ENCODE results near the gene NEGR1.

Gene NEGR1

DNA sequence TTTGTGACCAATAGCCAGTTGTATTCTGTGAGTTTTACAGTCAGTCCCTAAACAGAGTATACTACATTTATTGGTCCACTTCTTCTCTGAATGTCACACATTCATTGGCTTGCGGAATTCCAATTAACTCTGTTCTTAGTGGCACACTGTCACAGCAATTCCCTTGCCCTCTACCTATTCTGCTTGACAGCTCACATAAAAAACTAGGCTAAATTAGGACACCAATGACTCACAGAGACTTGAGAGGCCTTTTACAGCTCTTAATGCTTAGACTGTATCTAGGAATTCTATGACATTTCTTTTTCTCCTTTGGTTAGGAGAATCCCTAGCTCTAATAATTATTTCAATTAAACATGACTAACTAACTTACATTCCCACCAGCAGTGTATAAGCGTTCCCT lies 104.1 kb downstream of the NEGR1 start:
- Histone ChIP-seq H3K4me1 (ENCODE audit: control insufficient read depth, insufficient read depth, low read length) (peaks cover 16% of the 10 kb centered on the region), H3K4me2 (ENCODE audit: low read length) (no peak overlapping the region), H3K36me3 (ENCODE audit: insufficient read depth, low read length) (no peaks in the 10 kb centered on the region), H3K9me3 (replicated peaks; ENCODE audit: low read length) (no peaks in the 10 kb centered on the region), H3K4me3 (ENCODE audit: low read length) (no peak overlapping the region), H3K27me3 (ENCODE audit: control insufficient read depth, insufficient read depth, low read length) (no peaks in the 10 kb centered on the region), H3K9ac (ENCODE audit: low read depth, low read length) (no peak overlapping the region)

DNA sequence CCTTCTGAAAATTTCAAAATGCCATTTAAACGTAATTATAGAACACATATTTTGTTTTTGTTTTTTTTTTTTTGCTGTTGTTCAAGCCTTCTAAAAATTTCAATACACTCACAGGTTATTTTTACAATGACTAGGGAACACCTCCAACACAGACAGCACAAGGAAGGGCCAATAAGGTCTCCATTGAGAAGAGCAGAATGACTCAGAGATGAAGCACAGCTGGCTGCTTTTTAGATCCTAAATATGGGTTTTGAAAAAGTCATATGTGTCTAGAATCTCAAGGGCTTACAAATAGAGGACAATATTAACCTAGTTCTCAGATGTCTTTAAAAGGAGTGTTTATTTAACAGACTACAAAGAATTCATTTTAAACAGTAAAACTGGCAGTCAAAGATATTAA lies 104.6 kb downstream of the NEGR1 start:
- H3K9ac ChIP-seq (ENCODE audit: low read depth, low read length) = no peak overlapping the region
- H3K9me3 ChIP-seq (replicated peaks; ENCODE audit: low read length) = no peaks in the 10 kb centered on the region

DNA sequence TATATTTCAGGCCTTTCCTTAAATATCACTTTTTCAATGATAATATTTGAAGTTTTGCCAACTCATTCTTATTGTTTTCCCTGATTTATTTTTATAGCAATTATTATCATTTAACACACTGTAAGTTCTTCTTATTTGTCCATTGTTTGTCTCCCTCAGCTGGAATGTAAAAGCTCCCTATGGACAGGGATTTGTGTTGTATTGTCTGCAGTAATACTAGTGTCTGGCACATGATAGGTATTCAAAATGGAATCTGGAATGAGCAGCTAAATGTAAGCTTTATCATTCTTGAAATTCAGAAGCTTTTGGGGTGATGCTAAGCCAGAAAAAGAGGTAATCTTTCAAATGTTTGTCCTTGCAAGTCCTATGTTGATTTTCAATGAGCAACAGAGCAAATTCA lies 112.1 kb downstream of the NEGR1 start:
- H3K4me2 ChIP-seq (ENCODE audit: low read length) = no peak overlapping the region
- no peaks in the 10 kb centered on the region for H3K27me3 ChIP-seq (ENCODE audit: control insufficient read depth, insufficient read depth, low read length)
- H3K9ac ChIP-seq (ENCODE audit: low read depth, low read length) = no peak overlapping the region
- no peak overlapping the region for H3K4me3 ChIP-seq (ENCODE audit: low read length)
- no peaks in the 10 kb centered on the region for H3K36me3 ChIP-seq (ENCODE audit: insufficient read depth, low read length)
- H3K4me1 ChIP-seq (ENCODE audit: control insufficient read depth, insufficient read depth, low read length) = no peaks in the 10 kb centered on the region
- H3K9me3 ChIP-seq (replicated peaks; ENCODE audit: low read length) = no peaks in the 10 kb centered on the region

More for the DNA sequence above, 104.6 kb downstream of the NEGR1 start:
- Histone ChIP-seq H3K4me2 (ENCODE audit: low read length) (no peak overlapping the region), H3K4me1 (ENCODE audit: control insufficient read depth, insufficient read depth, low read length) (peaks cover 13% of the 10 kb centered on the region), H3K36me3 (ENCODE audit: insufficient read depth, low read length) (no peaks in the 10 kb centered on the region), H3K4me3 (ENCODE audit: low read length) (no peak overlapping the region), H3K27me3 (ENCODE audit: control insufficient read depth, insufficient read depth, low read length) (no peaks in the 10 kb centered on the region)

- Histone ChIP-seq H3K4me1 (ENCODE audit: control insufficient read depth, insufficient read depth, low read length) (no peaks in the 10 kb centered on the region), H3K9ac (ENCODE audit: low read depth, low read length) (no peak overlapping the region), H3K4me3 (ENCODE audit: low read length) (no peak overlapping the region), H3K27me3 (ENCODE audit: control insufficient read depth, insufficient read depth, low read length) (no peaks in the 10 kb centered on the region), H3K4me2 (ENCODE audit: low read length) (no peak overlapping the region), H3K9me3 (replicated peaks; ENCODE audit: low read length) (no peaks in the 10 kb centered on the region), H3K36me3 (ENCODE audit: insufficient read depth, low read length) (no peaks in the 10 kb centered on the region)
Measured at GRCh38 chr1:72166426-72166825, 115.9 kb downstream of the NEGR1 start.

DNA sequence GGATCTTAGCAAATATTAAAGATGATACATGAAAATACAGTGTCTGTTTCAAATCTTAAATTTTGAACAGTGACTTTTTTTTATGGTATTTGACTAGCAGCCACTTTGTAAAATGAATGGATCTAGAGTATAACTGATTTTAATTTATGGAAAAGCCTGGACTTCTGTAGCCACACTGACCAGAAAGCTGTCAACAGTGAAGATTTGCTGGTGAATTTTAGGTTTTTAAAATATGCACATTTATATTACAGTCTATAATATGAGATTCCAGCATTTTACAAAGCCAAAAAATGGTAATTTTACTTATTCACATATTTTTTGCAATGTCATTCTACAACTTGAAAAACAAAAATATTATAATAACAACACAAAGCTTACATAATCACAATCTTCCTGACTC lies 131.8 kb downstream of the NEGR1 start:
- Histone ChIP-seq H3K4me1 (ENCODE audit: control insufficient read depth, insufficient read depth, low read length) (no peaks in the 10 kb centered on the region), H3K4me2 (ENCODE audit: low read length) (no peak overlapping the region), H3K9ac (ENCODE audit: low read depth, low read length) (no peak overlapping the region), H3K4me3 (ENCODE audit: low read length) (no peak overlapping the region), H3K36me3 (ENCODE audit: insufficient read depth, low read length) (no peaks in the 10 kb centered on the region), H3K9me3 (replicated peaks; ENCODE audit: low read length) (no peaks in the 10 kb centered on the region), H3K27me3 (ENCODE audit: control insufficient read depth, insufficient read depth, low read length) (no peaks in the 10 kb centered on the region)

- Histone ChIP-seq H3K9ac (ENCODE audit: low read depth, low read length) (no peak overlapping the region), H3K4me2 (ENCODE audit: low read length) (no peak overlapping the region), H3K36me3 (ENCODE audit: insufficient read depth, low read length) (no peaks in the 10 kb centered on the region), H3K4me3 (ENCODE audit: low read length) (no peak overlapping the region), H3K27me3 (ENCODE audit: control insufficient read depth, insufficient read depth, low read length) (no peaks in the 10 kb centered on the region), H3K9me3 (replicated peaks; ENCODE audit: low read length) (no peaks in the 10 kb centered on the region), H3K4me1 (ENCODE audit: control insufficient read depth, insufficient read depth, low read length) (no peaks in the 10 kb centered on the region)
Measured at GRCh38 chr1:72141875-72142274, 140.5 kb downstream of the NEGR1 start.

DNA sequence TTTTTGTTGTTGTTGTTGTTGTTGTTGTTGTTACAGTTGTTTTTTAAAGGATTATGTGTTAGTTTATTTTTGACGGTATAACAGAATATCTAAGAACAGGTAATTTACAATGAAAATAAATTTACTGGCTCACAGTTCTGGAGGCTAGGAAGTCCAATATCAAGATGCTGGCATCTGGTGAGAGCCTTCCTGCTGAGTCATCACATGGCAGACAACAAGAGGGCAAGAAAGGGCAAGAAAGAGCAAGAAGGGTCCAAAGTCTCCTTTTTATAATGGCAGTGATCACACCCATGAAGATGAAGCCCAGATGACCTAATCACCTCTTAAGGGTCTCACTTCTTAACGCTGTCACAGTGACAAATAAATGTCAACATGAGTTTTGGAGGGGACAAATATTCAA lies 142.1 kb downstream of the NEGR1 start:
- Histone ChIP-seq H3K9ac (ENCODE audit: low read depth, low read length) (no peak overlapping the region), H3K4me1 (ENCODE audit: control insufficient read depth, insufficient read depth, low read length) (no peaks in the 10 kb centered on the region), H3K4me3 (ENCODE audit: low read length) (no peak overlapping the region), H3K9me3 (replicated peaks; ENCODE audit: low read length) (no peaks in the 10 kb centered on the region), H3K27me3 (ENCODE audit: control insufficient read depth, insufficient read depth, low read length) (no peaks in the 10 kb centered on the region), H3K36me3 (ENCODE audit: insufficient read depth, low read length) (no peaks in the 10 kb centered on the region), H3K4me2 (ENCODE audit: low read length) (no peak overlapping the region)

DNA sequence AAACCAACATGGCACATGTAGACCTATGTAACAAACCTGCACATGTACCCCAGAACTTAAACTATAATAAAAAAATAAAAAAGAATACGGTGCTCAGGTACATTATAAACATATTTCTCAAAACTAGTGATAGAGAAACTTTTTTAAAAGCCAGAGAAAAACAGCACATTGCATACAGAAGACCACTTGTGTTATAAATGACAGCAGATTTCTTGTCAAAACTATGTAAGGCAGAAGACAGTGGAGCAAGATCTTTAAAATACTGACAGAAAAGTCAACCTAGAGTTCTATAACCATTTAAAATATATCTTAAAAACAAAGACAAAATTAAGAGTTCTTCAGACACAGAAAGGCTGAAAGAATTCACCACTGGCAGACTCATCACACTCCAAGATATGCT lies 144.7 kb downstream of the NEGR1 start:
- H3K36me3 ChIP-seq (ENCODE audit: insufficient read depth, low read length) = no peaks in the 10 kb centered on the region
- H3K4me3 ChIP-seq (ENCODE audit: low read length) = no peak overlapping the region
- no peaks in the 10 kb centered on the region for H3K9me3 ChIP-seq (replicated peaks; ENCODE audit: low read length)
- no peak overlapping the region for H3K9ac ChIP-seq (ENCODE audit: low read depth, low read length)
- H3K4me2 ChIP-seq (ENCODE audit: low read length) = no peak overlapping the region
- no peaks in the 10 kb centered on the region for H3K4me1 ChIP-seq (ENCODE audit: control insufficient read depth, insufficient read depth, low read length)
- H3K27me3 ChIP-seq (ENCODE audit: control insufficient read depth, insufficient read depth, low read length) = no peaks in the 10 kb centered on the region

DNA sequence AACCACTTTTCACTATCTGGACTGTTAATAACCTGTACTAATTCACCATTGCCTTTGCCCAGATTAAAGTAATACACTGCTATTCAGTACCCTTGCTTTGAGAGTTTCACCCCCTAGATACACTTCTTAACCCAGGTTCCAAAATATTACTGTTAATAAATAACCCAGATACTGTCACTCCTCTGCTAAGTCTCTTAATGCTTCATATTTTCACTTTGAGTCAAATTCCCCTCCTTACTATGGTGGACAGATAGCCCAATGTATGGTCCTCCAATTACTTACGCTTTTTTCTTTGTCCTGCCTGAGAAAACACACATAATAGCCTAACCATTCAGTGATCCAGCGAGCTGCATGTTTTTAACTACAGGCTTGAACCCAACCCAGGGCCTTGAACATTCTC lies 152.5 kb downstream of the NEGR1 start:
- Histone ChIP-seq H3K4me1 (ENCODE audit: control insufficient read depth, insufficient read depth, low read length) (peaks cover 8% of the 10 kb centered on the region), H3K9me3 (replicated peaks; ENCODE audit: low read length) (no peaks in the 10 kb centered on the region), H3K27me3 (ENCODE audit: control insufficient read depth, insufficient read depth, low read length) (no peaks in the 10 kb centered on the region), H3K9ac (ENCODE audit: low read depth, low read length) (no peak overlapping the region), H3K36me3 (ENCODE audit: insufficient read depth, low read length) (no peaks in the 10 kb centered on the region), H3K4me2 (ENCODE audit: low read length) (no peak overlapping the region), H3K4me3 (ENCODE audit: low read length) (no peak overlapping the region)

DNA sequence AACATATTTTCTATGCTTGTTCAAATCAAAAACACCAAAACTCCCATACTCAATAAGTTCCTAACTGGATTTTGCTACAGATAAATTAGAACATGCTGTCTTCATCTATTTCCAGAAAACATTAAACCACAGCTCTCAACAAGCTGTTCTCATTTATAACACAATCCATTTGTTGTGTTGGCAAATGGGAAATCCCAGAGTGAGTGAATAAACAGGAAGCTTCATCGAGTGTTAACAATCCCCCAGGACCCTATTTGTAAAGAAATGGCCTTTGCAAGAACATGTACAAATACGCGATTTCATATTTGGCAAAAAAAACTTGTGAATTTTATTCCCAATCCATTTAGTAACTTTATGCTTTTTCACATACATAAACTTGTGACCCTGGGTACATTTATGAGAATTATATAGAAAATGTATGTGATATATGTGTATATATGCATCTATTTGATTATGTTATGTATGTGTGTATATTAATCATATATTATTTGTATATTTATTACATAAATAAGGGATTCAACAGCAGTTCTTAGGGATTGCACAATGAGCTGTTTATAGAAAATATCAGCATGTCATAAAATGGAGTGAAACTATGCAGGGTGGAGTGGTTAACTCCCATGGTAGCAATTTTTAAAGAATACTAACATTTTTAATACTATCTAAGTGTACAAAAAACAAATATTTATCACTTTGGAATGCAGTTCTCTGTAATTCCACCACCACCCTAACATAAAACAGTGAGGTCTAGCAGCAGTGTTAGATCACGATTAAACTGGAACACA lies 160.0 kb downstream of the NEGR1 start:
- H3K4me1 ChIP-seq (ENCODE audit: control insufficient read depth, insufficient read depth, low read length) = peaks cover 19% of the 10 kb centered on the region
- H3K36me3 ChIP-seq (ENCODE audit: insufficient read depth, low read length) = no peaks in the 10 kb centered on the region
- H3K9ac ChIP-seq (ENCODE audit: low read depth, low read length) = peak overlapping the region; percentile 20
- H3K9me3 ChIP-seq (replicated peaks; ENCODE audit: low read length) = no peaks in the 10 kb centered on the region
- peak overlapping the region; percentile 49 for H3K4me2 ChIP-seq (ENCODE audit: low read length)
- H3K4me3 ChIP-seq (ENCODE audit: low read length) = no peak overlapping the region
- H3K27me3 ChIP-seq (ENCODE audit: control insufficient read depth, insufficient read depth, low read length) = no peaks in the 10 kb centered on the region

DNA sequence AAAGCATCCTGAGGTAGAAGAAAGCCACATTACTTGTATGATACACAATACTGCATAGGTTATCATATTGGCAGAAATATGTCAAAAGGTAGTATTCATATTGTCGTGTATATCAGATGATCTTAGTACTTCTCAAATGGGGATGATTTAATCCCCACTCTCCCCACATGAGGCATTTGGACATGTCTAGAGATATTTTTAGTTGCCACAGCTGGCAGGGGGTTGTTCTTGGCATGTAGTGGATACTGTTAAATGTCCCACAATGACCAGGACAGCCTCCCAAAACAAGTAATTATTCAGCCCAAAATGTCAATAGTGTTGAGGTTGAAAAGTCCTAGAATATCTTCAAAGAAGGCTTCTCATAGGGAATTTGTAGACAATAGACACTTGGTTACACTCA lies 162.8 kb downstream of the NEGR1 start:
- no peaks in the 10 kb centered on the region for H3K9me3 ChIP-seq (replicated peaks; ENCODE audit: low read length)
- H3K27me3 ChIP-seq (ENCODE audit: control insufficient read depth, insufficient read depth, low read length) = no peaks in the 10 kb centered on the region
- no peak overlapping the region for H3K9ac ChIP-seq (ENCODE audit: low read depth, low read length)
- H3K36me3 ChIP-seq (ENCODE audit: insufficient read depth, low read length) = no peaks in the 10 kb centered on the region
- peaks cover 12% of the 10 kb centered on the region for H3K4me1 ChIP-seq (ENCODE audit: control insufficient read depth, insufficient read depth, low read length)
- H3K4me2 ChIP-seq (ENCODE audit: low read length) = no peak overlapping the region
- no peak overlapping the region for H3K4me3 ChIP-seq (ENCODE audit: low read length)

DNA sequence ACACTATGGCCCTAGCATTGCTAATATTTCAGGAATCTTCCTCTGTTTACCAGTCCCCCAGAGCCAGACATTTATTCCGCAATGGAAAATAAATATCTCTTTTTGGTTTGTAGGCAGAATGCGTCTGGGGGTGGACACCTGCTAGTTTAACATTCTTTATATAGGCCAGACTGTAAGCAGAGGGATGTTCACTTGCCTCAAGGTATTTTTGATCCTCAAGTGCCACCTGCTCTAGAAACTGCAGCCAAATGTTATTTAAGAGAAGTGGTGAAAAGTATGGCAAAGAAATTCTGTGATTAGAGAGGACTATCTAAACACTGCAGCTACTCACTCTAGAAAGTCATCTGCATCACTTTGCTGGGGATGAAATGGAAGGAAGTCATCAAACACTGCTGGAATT lies 164.7 kb downstream of the NEGR1 start:
- no peaks in the 10 kb centered on the region for H3K27me3 ChIP-seq (ENCODE audit: control insufficient read depth, insufficient read depth, low read length)
- H3K36me3 ChIP-seq (ENCODE audit: insufficient read depth, low read length) = no peaks in the 10 kb centered on the region
- no peak overlapping the region for H3K9ac ChIP-seq (ENCODE audit: low read depth, low read length)
- no peak overlapping the region for H3K4me3 ChIP-seq (ENCODE audit: low read length)
- no peak overlapping the region for H3K4me2 ChIP-seq (ENCODE audit: low read length)
- peaks cover 5% of the 10 kb centered on the region for H3K4me1 ChIP-seq (ENCODE audit: control insufficient read depth, insufficient read depth, low read length)
- H3K9me3 ChIP-seq (replicated peaks; ENCODE audit: low read length) = no peaks in the 10 kb centered on the region
